ENCODE measurements around the gene DGKQ.

GRCh38 chr4:991451-992296 is 18.3 kb upstream of the DGKQ start:
- TF ChIP-seq CTCF (conservative IDR thresholded peaks at IDR 0.05; ENCODE audit: low read depth in 2 of 2), result no peak
- TF ChIP-seq EZH2phosphoT487 (IDR thresholded peaks at IDR 0.05; ENCODE audit: unreplicated experiment), result no peak
- TF ChIP-seq EZH2 (IDR thresholded peaks at IDR 0.05; ENCODE audit: low read depth, unreplicated experiment), result no peak
- no peak for TF ChIP-seq POLR2AphosphoS5 (IDR thresholded peaks at IDR 0.05; ENCODE audit: low read depth)
- no peak for TF ChIP-seq ZNF114 (CRISPR knock-in tag; IDR thresholded peaks at IDR 0.05)
- no peak for TF ChIP-seq CREB1 (CRISPR knock-in tag; IDR thresholded peaks at IDR 0.05; ENCODE audit: low read depth)
- TF ChIP-seq REST (IDR thresholded peaks at IDR 0.05; ENCODE audit: unreplicated experiment), result no peak
- TF ChIP-seq JUNB (IDR thresholded peaks at IDR 0.05; ENCODE audit: unreplicated experiment), result no peak
- no peak for TF ChIP-seq ZNF462 (CRISPR knock-in tag; IDR thresholded peaks at IDR 0.05)
- TF ChIP-seq ZNF331 (CRISPR knock-in tag; IDR thresholded peaks at IDR 0.05; ENCODE audit: low read depth), result no peak
- no peak for TF ChIP-seq ETS1 (IDR thresholded peaks at IDR 0.05)
- TF ChIP-seq NANOG (IDR thresholded peaks at IDR 0.05; ENCODE audit: borderline replicate concordance), result no peak
- no peak for TF ChIP-seq STAT1 (IDR thresholded peaks at IDR 0.05; ENCODE audit: unreplicated experiment)

Measured in GM23338 (cell line).